Measurements from ENCODE around the gene DPP6.
"Not testable (repeated sequence)": the region's sequence is repeated elsewhere in the genome, so short reads cannot be mapped to it uniquely, and the experiment has no call there.

- not testable (repeated sequence) for TF ChIP-seq CTCF (conservative IDR thresholded peaks at IDR 0.05; ENCODE audit: low read depth, low read length); EZH2 (IDR thresholded peaks at IDR 0.05; ENCODE audit: borderline replicate concordance, low read depth, low read length, poor library complexity, severe bottlenecking)
Measured at GRCh38 chr7:154015636-154016035, 36.6 kb upstream of the DPP6 start.

All from A673 (cell line).